ENCODE data around the gene PSMA5.
"Not testable (repeated sequence)": the region's sequence is repeated elsewhere in the genome, so short reads cannot be mapped to it uniquely, and the experiment has no call there.

The PSMA5 gene

GRCh38 chr1:109392037-109392787, 34.0 kb downstream of the PSMA5 start:
- DNase-seq (ENCODE audit: low spot score): no peak

GRCh38 chr1:109391626-109392025, 34.6 kb downstream of the PSMA5 start:
- DNase-seq (ENCODE audit: low spot score): no peak

- no peak for DNase-seq (ENCODE audit: low spot score)
Measured at GRCh38 chr1:109391157-109391556, 35.1 kb downstream of the PSMA5 start.

- DNase-seq (ENCODE audit: low spot score): no peak
Measured at GRCh38 chr1:109389638-109390341, 36.5 kb downstream of the PSMA5 start.

- DNase-seq (ENCODE audit: low spot score): no peak
Measured at GRCh38 chr1:109388884-109389637, 37.2 kb downstream of the PSMA5 start.

- DNase-seq (ENCODE audit: low spot score): no peak
Measured at GRCh38 chr1:109388208-109388711, 38.0 kb downstream of the PSMA5 start.

- no peak for DNase-seq (ENCODE audit: low spot score)
Measured at GRCh38 chr1:109386054-109386717, 40.1 kb downstream of the PSMA5 start.

- no peak for DNase-seq (ENCODE audit: low spot score)
Measured at GRCh38 chr1:109385417-109385816, 40.8 kb downstream of the PSMA5 start.

GRCh38 chr1:109383854-109384253, 42.4 kb downstream of the PSMA5 start:
- no peak for DNase-seq (ENCODE audit: low spot score)

- no peak for DNase-seq (ENCODE audit: low spot score)
Measured at GRCh38 chr1:109383087-109383779, 43.0 kb downstream of the PSMA5 start.

GRCh38 chr1:109381573-109381972, 44.7 kb downstream of the PSMA5 start:
- no peak for DNase-seq (ENCODE audit: low spot score)

- no peak for DNase-seq (ENCODE audit: low spot score)
Measured at GRCh38 chr1:109379907-109380306, 46.3 kb downstream of the PSMA5 start.

GRCh38 chr1:109379422-109379821, 46.8 kb downstream of the PSMA5 start:
- no peak for DNase-seq (ENCODE audit: low spot score)

- no peak for DNase-seq (ENCODE audit: low spot score)
Measured at GRCh38 chr1:109377698-109378097, 48.5 kb downstream of the PSMA5 start.

GRCh38 chr1:109373696-109374095, 52.6 kb downstream of the PSMA5 start:
- not testable (repeated sequence) for DNase-seq (ENCODE audit: low spot score)

GRCh38 chr1:109373126-109373525, 53.1 kb downstream of the PSMA5 start:
- DNase-seq (ENCODE audit: low spot score): peak; percentile 52

GRCh38 chr1:109372281-109372680, 54.0 kb downstream of the PSMA5 start:
- DNase-seq (ENCODE audit: low spot score): no peak

GRCh38 chr1:109371341-109371739, 54.9 kb downstream of the PSMA5 start:
- no peak for DNase-seq (ENCODE audit: low spot score)

- no peak for DNase-seq (ENCODE audit: low spot score)
Measured at GRCh38 chr1:109370712-109371340, 55.4 kb downstream of the PSMA5 start.

GRCh38 chr1:109369167-109369746, 57.0 kb downstream of the PSMA5 start:
- no peak for DNase-seq (ENCODE audit: low spot score)

- no peak for DNase-seq (ENCODE audit: low spot score)
Measured at GRCh38 chr1:109368464-109368863, 57.8 kb downstream of the PSMA5 start.
